Measurements from ENCODE around the gene STARD8. TPM values are rescaled to one million over a fixed set of nuclear protein-coding genes. Genes with fewer than 3 reads are reported as not detected.

STARD8 gene
- total and polyA plus RNA-seq, 3 donors from 2014 or later, result 2.3 to 4.0 (median 3.1) TPM

- TF ChIP-seq POLR2A (IDR thresholded peaks at IDR 0.05), result no peak
- 85 to 95% methylated on average over 5 of the region's 5 CpGs for WGBS, 2 donors
- H3K4me3 ChIP-seq, result no peak overlapping the region
- no peak overlapping the region for H3K27ac ChIP-seq
- no peaks in the 10 kb centered on the region for H3K9me3 ChIP-seq
- H3K27me3 ChIP-seq, result no peaks in the 10 kb centered on the region
- no peaks in the 10 kb centered on the region for H3K36me3 ChIP-seq (ENCODE audit: low read depth, missing control alignments)
- intact Hi-C loops (cut with DNase I; ENCODE audit: low total_unique reads), result no loop called here
- no peaks in the 10 kb centered on the region for H3K4me1 ChIP-seq
- no peak for DNase-seq
These were observed 19.1 kb downstream of the STARD8 start for GRCh38 chrX:68666580-68666979.

GRCh38 chrX:68669094-68669860, 21.8 kb downstream of the STARD8 start:
- H3K27ac ChIP-seq, result no peak overlapping the region
- H3K36me3 ChIP-seq (ENCODE audit: low read depth, missing control alignments), result no peaks in the 10 kb centered on the region

GRCh38 chrX:68669871-68670270, 22.4 kb downstream of the STARD8 start:
- no peak overlapping the region for H3K27ac ChIP-seq
- intact Hi-C loops (cut with DNase I; ENCODE audit: low total_unique reads), result no loop called here
- WGBS, 2 donors, result 83 to 92% methylated on average over 3 of the region's 3 CpGs

More at GRCh38 chrX:68669094-68669860, 21.8 kb downstream of the STARD8 start:
- H3K4me1 ChIP-seq, result no peaks in the 10 kb centered on the region
- no peaks in the 10 kb centered on the region for H3K9me3 ChIP-seq
- no peaks in the 10 kb centered on the region for H3K27me3 ChIP-seq
- no peak overlapping the region for H3K4me3 ChIP-seq
- TF ChIP-seq CTCF (IDR thresholded peaks at IDR 0.05), result no peak
- TF ChIP-seq POLR2A (IDR thresholded peaks at IDR 0.05), result no peak
- DNase-seq, result no peak
- intact Hi-C loops (cut with DNase I; ENCODE audit: low total_unique reads), result no loop called here
- 73 to 75% methylated on average over 6 to 10 of the region's 10 CpGs for WGBS, 2 donors

GRCh38 chrX:68671221-68671620, 23.8 kb downstream of the STARD8 start:
- H3K27ac ChIP-seq, result no peak overlapping the region
- intact Hi-C loops (cut with DNase I; ENCODE audit: low total_unique reads), result no loop called here
- no peaks in the 10 kb centered on the region for H3K4me1 ChIP-seq
- H3K9me3 ChIP-seq, result no peaks in the 10 kb centered on the region
- no peak for DNase-seq
- H3K4me3 ChIP-seq, result no peak overlapping the region
- no peaks in the 10 kb centered on the region for H3K27me3 ChIP-seq
- no peak for TF ChIP-seq POLR2A (IDR thresholded peaks at IDR 0.05)
- TF ChIP-seq CTCF (IDR thresholded peaks at IDR 0.05), result no peak
- H3K36me3 ChIP-seq (ENCODE audit: low read depth, missing control alignments), result no peaks in the 10 kb centered on the region

More at GRCh38 chrX:68669871-68670270, 22.4 kb downstream of the STARD8 start:
- TF ChIP-seq CTCF (IDR thresholded peaks at IDR 0.05) (no peak), POLR2A (IDR thresholded peaks at IDR 0.05) (no peak)
- Histone ChIP-seq H3K27me3 (no peaks in the 10 kb centered on the region), H3K9me3 (no peaks in the 10 kb centered on the region), H3K36me3 (ENCODE audit: low read depth, missing control alignments) (no peaks in the 10 kb centered on the region), H3K4me3 (no peak overlapping the region), H3K4me1 (no peaks in the 10 kb centered on the region)
- no peak for DNase-seq

GRCh38 chrX:68672581-68673318, 25.3 kb downstream of the STARD8 start:
- Histone ChIP-seq H3K4me3 (no peak overlapping the region), H3K9me3 (no peaks in the 10 kb centered on the region), H3K27ac (no peak overlapping the region), H3K4me1 (no peaks in the 10 kb centered on the region), H3K27me3 (no peaks in the 10 kb centered on the region), H3K36me3 (ENCODE audit: low read depth, missing control alignments) (no peaks in the 10 kb centered on the region)
- no peak for DNase-seq
- WGBS, 2 donors, result 27 to 42% methylated on average over 3 of the region's 3 CpGs
- no peak for TF ChIP-seq POLR2A (IDR thresholded peaks at IDR 0.05)
- TF ChIP-seq CTCF (IDR thresholded peaks at IDR 0.05), result no peak
- intact Hi-C loops (cut with DNase I; ENCODE audit: low total_unique reads), result no loop called here

Measured in testis (tissue), 3 donors.